SK-N-SH (cell line): ENCODE measurements around the gene KCNMB1.

Source experiments
- FOXJ3 ChIP-seq: sonication (generic); formaldehyde crosslinking; IDR thresholded peaks from 2 replicates; pipeline ENCODE4 v1.5.1; 2020; ENCODE audit warnings: mild to moderate bottlenecking, missing genetic modification reagents
- RFX5 ChIP-seq: IDR thresholded peaks from 2 replicates; pipeline ENCODE4 v1.6.1; 2012; ENCODE audit warnings: mild to moderate bottlenecking, improper control_type of control experiment, low read length
- SIN3A ChIP-seq: IDR thresholded peaks from 2 replicates; pipeline ENCODE4 v1.6.1; 2012; ENCODE audit warnings: low read depth, mild to moderate bottlenecking, low read length, moderate library complexity, borderline replicate concordance
- TF ChIP-seq, protein P1 (sequence below): IDR thresholded peaks from 2 replicates; pipeline ENCODE4 v1.6.1; 2012; ENCODE audit warnings: mild to moderate bottlenecking, low read depth, low read length, moderate library complexity

- TF ChIP-seq RFX5 (no peak), FOXJ3 (CRISPR knock-in tag) (no peak), SIN3A (no peak)
- TF ChIP-seq, protein P1, sequence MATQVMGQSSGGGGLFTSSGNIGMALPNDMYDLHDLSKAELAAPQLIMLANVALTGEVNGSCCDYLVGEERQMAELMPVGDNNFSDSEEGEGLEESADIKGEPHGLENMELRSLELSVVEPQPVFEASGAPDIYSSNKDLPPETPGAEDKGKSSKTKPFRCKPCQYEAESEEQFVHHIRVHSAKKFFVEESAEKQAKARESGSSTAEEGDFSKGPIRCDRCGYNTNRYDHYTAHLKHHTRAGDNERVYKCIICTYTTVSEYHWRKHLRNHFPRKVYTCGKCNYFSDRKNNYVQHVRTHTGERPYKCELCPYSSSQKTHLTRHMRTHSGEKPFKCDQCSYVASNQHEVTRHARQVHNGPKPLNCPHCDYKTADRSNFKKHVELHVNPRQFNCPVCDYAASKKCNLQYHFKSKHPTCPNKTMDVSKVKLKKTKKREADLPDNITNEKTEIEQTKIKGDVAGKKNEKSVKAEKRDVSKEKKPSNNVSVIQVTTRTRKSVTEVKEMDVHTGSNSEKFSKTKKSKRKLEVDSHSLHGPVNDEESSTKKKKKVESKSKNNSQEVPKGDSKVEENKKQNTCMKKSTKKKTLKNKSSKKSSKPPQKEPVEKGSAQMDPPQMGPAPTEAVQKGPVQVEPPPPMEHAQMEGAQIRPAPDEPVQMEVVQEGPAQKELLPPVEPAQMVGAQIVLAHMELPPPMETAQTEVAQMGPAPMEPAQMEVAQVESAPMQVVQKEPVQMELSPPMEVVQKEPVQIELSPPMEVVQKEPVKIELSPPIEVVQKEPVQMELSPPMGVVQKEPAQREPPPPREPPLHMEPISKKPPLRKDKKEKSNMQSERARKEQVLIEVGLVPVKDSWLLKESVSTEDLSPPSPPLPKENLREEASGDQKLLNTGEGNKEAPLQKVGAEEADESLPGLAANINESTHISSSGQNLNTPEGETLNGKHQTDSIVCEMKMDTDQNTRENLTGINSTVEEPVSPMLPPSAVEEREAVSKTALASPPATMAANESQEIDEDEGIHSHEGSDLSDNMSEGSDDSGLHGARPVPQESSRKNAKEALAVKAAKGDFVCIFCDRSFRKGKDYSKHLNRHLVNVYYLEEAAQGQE = no peak
Measured at GRCh38 chr5:170414786-170415185, 25.6 kb upstream of the KCNMB1 start.
